Measurements from ENCODE around the gene RERE.
A peak's percentile ranks its signal among the peaks of the same experiment; 100 is the strongest.
"Not testable (repeated sequence)": the region's sequence is repeated elsewhere in the genome, so short reads cannot be mapped to it uniquely, and the experiment has no call there.

RERE gene

GRCh38 chr1:8845104-8846097, 28.0 kb upstream of the RERE start:
- Histone ChIP-seq H3K36me3 (no peaks in the 10 kb centered on the region), H3K4me1 (peaks cover 59% of the 10 kb centered on the region), H3K9ac (peak overlapping the region; percentile 21; the same call in 1 of the 2 replicates), H3K27ac (peak overlapping the region; percentile 69), H3K4me3 (no peak overlapping the region), H3K27me3 (no peaks in the 10 kb centered on the region), H3K4me2 (peak overlapping the region; percentile 76), H4K20me1 (peaks cover 16% of the 10 kb centered on the region), H3K9me3 (peaks cover 32% of the 10 kb centered on the region)
- TF ChIP-seq Cebpa-rat (IDR thresholded peaks at IDR 0.05), result no peak

GRCh38 chr1:8844501-8845006, 27.1 kb upstream of the RERE start:
- Histone ChIP-seq H3K27me3 (no peaks in the 10 kb centered on the region), H3K9ac (peak overlapping the region; percentile 21; the same call in 1 of the 2 replicates), H3K27ac (peak overlapping the region; percentile 69), H3K9me3 (peaks cover 39% of the 10 kb centered on the region), H3K36me3 (no peaks in the 10 kb centered on the region), H3K4me1 (peaks cover 56% of the 10 kb centered on the region), H3K4me3 (no peak overlapping the region), H3K4me2 (peak overlapping the region; percentile 76), H4K20me1 (peaks cover 16% of the 10 kb centered on the region)
- no peak for TF ChIP-seq Cebpa-rat (IDR thresholded peaks at IDR 0.05)

- Histone ChIP-seq H3K36me3 (no peaks in the 10 kb centered on the region), H3K9me3 (peaks cover 39% of the 10 kb centered on the region)
Observed at GRCh38 chr1:8841395-8841794, 24.0 kb upstream of the RERE start.

GRCh38 chr1:8839990-8840389, 22.6 kb upstream of the RERE start:
- Histone ChIP-seq H3K27ac (no peak overlapping the region), H3K4me1 (peaks cover 10% of the 10 kb centered on the region), H3K36me3 (no peaks in the 10 kb centered on the region), H3K27me3 (no peaks in the 10 kb centered on the region), H4K20me1 (no peaks in the 10 kb centered on the region), H3K4me2 (no peak overlapping the region), H3K9ac (no peak overlapping the region), H3K9me3 (peaks cover 39% of the 10 kb centered on the region), H3K4me3 (no peak overlapping the region)
- no peak for TF ChIP-seq Cebpa-rat (IDR thresholded peaks at IDR 0.05)

More at GRCh38 chr1:8841395-8841794, 24.0 kb upstream of the RERE start:
- Histone ChIP-seq H3K9ac (no peak overlapping the region), H3K27ac (no peak overlapping the region), H3K27me3 (no peaks in the 10 kb centered on the region), H4K20me1 (no peaks in the 10 kb centered on the region), H3K4me3 (no peak overlapping the region), H3K4me2 (no peak overlapping the region), H3K4me1 (peaks cover 24% of the 10 kb centered on the region)
- no peak for TF ChIP-seq Cebpa-rat (IDR thresholded peaks at IDR 0.05)

- no peak for TF ChIP-seq Cebpa-rat (IDR thresholded peaks at IDR 0.05)
- Histone ChIP-seq H3K9ac (no peak overlapping the region), H3K27me3 (no peaks in the 10 kb centered on the region), H3K4me3 (no peak overlapping the region), H3K4me2 (no peak overlapping the region), H4K20me1 (no peaks in the 10 kb centered on the region), H3K9me3 (peaks cover 13% of the 10 kb centered on the region), H3K4me1 (peaks cover 7% of the 10 kb centered on the region), H3K36me3 (no peaks in the 10 kb centered on the region), H3K27ac (no peak overlapping the region)
Observed at GRCh38 chr1:8835941-8836643, 18.7 kb upstream of the RERE start.

GRCh38 chr1:8831340-8831739, 13.9 kb upstream of the RERE start:
- no peaks in the 10 kb centered on the region for H3K36me3 ChIP-seq
- TF ChIP-seq Cebpa-rat (IDR thresholded peaks at IDR 0.05), result no peak
- no peak overlapping the region for H3K9ac ChIP-seq
- H3K27ac ChIP-seq, result no peak overlapping the region
- H3K4me3 ChIP-seq, result no peak overlapping the region
- H4K20me1 ChIP-seq, result no peaks in the 10 kb centered on the region
- peak overlapping the region; percentile 19; the same call in 1 of the 2 replicates for H3K4me2 ChIP-seq
- no peaks in the 10 kb centered on the region for H3K9me3 ChIP-seq
- H3K27me3 ChIP-seq, result no peaks in the 10 kb centered on the region
- H3K4me1 ChIP-seq, result peaks cover 25% of the 10 kb centered on the region

- not testable (repeated sequence) for H3K9me3 ChIP-seq, H3K4me3 ChIP-seq, H4K20me1 ChIP-seq, H3K9ac ChIP-seq, H3K27me3 ChIP-seq, H3K4me2 ChIP-seq, H3K36me3 ChIP-seq, H3K27ac ChIP-seq
- H3K4me1 ChIP-seq, result peaks cover 25% of the 10 kb centered on the region
Observed at GRCh38 chr1:8830732-8831131, 13.3 kb upstream of the RERE start.

GRCh38 chr1:8825985-8826481, 8.6 kb upstream of the RERE start:
- Histone ChIP-seq H3K36me3 (no peaks in the 10 kb centered on the region), H3K4me1 (peaks cover 27% of the 10 kb centered on the region), H3K27ac (no peak overlapping the region), H3K27me3 (no peaks in the 10 kb centered on the region), H3K9ac (no peak overlapping the region), H3K4me3 (no peak overlapping the region), H4K20me1 (no peaks in the 10 kb centered on the region), H3K9me3 (no peaks in the 10 kb centered on the region), H3K4me2 (no peak overlapping the region)
- TF ChIP-seq Cebpa-rat (IDR thresholded peaks at IDR 0.05), result no peak

- H3K27ac ChIP-seq, result no peak overlapping the region
Observed at GRCh38 chr1:8823295-8823664, 5.8 kb upstream of the RERE start.

More at GRCh38 chr1:8823295-8823664, 5.8 kb upstream of the RERE start:
- Histone ChIP-seq H3K4me3 (no peak overlapping the region), H3K9me3 (no peaks in the 10 kb centered on the region), H4K20me1 (no peaks in the 10 kb centered on the region), H3K9ac (no peak overlapping the region), H3K27me3 (no peaks in the 10 kb centered on the region), H3K36me3 (no peaks in the 10 kb centered on the region), H3K4me1 (peaks cover 20% of the 10 kb centered on the region), H3K4me2 (no peak overlapping the region)
- no peak for TF ChIP-seq Cebpa-rat (IDR thresholded peaks at IDR 0.05)
